Lower leg skin (tissue), 4 donors: ENCODE data around the gene PTPRT. TPM values are rescaled to one million over a fixed set of nuclear protein-coding genes. Genes with fewer than 3 reads are reported as not detected.
A peak's percentile ranks its signal among the peaks of the same experiment; 100 is the strongest.

ENCODE experiments used
- DNase-seq, 2 donors: peaks; one replicate each; pipeline ENCODE4 v3.0.0-alpha.2; 2019; ENCODE audit warnings: low spot score in 2 of 2
- H3K4me3 ChIP-seq: fragments of 200-600 bp; sonication (generic); 2 replicates; pipeline ENCODE4 v1.5.1; 2017; ENCODE audit warnings: mild to moderate bottlenecking, low read depth; ENCODE audit not compliant: poor library complexity, severe bottlenecking
- POLR2A ChIP-seq, 2 donors: fragments of 450-650 bp; IDR thresholded peaks; one replicate each; pipeline ENCODE4 v1.6.1; 2016 to 2017; ENCODE audit warnings: antibody characterized with exemption in 2 of 2, mild to moderate bottlenecking in 1 of 2, moderate library complexity in 1 of 2
- WGBS, 2 donors: methylation state at CpG; one replicate each; pipeline ENCODE4 v1.1.5; 2018; 5-methylcytosine and 5-hydroxymethylcytosine counted together
- intact Hi-C: fragments of 100-400 bp; cut with DNase I; formaldehyde crosslinking; loops from one replicate; pipeline ENCODE4 v1.15.0; 2023; ENCODE audit warnings: low total_unique reads
- total RNA-seq, 4 donors: library from RNA; depleted of rRNA; stranded (reverse); fragments of >200 nt; gene quantifications; one replicate each; pipeline ENCODE4 v1.1.0, GENCODE V29; 2016
- TF ChIP-seq, protein P1 (sequence below), 3 donors: fragments of 450-650 bp; IDR thresholded peaks; one replicate each; pipeline ENCODE4 v1.5.1; 2016; ENCODE audit warnings: antibody characterized with exemption in 3 of 3, mild to moderate bottlenecking in 3 of 3, moderate library complexity in 2 of 3

Gene PTPRT
- total RNA-seq, 4 donors from 2014 or later: 0.34 to 1.4 (median 0.95) TPM

DNA sequence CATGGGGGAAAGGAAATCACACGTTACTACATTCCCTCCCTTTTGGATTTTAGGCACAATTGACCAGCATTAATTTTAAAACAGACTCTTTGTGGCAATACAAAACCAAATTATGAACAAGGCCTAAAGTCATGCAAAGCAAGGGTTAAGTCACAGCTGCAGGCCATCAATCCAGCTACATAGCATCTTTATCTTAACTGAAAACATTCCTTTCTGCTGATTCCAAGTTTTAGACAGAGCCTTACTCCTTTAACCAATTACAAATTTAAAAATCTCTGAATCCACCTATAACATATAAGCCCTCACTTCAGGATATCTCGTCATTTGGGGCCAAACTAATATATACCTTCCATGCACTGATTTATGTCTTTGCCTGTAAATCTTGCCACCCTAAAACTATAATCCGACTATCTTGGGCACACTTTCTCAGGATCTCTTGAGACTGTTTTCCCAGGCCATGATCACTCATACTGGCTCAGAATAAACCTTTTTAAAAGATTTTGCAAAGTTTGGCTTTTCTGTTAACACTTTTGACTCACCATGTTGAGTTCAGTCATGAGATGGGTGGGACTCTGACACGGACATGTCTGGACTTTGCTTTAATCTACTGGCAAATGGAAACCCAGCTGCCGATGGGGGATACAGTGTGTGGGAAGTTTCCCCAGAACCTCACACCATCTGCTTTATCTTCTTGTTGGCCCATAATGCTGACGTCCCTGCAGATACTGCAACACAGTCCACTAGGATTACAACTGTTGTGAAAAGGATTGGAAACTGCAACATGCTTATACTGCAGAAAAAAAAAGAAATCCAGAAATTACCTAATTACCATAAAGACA, 757.0 kb downstream of the PTPRT start:
- intact Hi-C loops: no loop called here
- WGBS, 2 donors: 41 to 43% methylated on average over 6 of the region's 6 CpGs
- no peak overlapping the region for H3K4me3 ChIP-seq
- peak in 1 of 2 donors; percentile 19 for DNase-seq
- no peak for TF ChIP-seq POLR2A (IDR thresholded peaks at IDR 0.05)
- TF ChIP-seq, protein P1, sequence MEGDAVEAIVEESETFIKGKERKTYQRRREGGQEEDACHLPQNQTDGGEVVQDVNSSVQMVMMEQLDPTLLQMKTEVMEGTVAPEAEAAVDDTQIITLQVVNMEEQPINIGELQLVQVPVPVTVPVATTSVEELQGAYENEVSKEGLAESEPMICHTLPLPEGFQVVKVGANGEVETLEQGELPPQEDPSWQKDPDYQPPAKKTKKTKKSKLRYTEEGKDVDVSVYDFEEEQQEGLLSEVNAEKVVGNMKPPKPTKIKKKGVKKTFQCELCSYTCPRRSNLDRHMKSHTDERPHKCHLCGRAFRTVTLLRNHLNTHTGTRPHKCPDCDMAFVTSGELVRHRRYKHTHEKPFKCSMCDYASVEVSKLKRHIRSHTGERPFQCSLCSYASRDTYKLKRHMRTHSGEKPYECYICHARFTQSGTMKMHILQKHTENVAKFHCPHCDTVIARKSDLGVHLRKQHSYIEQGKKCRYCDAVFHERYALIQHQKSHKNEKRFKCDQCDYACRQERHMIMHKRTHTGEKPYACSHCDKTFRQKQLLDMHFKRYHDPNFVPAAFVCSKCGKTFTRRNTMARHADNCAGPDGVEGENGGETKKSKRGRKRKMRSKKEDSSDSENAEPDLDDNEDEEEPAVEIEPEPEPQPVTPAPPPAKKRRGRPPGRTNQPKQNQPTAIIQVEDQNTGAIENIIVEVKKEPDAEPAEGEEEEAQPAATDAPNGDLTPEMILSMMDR (IDR thresholded peaks at IDR 0.05): no peak

DNA sequence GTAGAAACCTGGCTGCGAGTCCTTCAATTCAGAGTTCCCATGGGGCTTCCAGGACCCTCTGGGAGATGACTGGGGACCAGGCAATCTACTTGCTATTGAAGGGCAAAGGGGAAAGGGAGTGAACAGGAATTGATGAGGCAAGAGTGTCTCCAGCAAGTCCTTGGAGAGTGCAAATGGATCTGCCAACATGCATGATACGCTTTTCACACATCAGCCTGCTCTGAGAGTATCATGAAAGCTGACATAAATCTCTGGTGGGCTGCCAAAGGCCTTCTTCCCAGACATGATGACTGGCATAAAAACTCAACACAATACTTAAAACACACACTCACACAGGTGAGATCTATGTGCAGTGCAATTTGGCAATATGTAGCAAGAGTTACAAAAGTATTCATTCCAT, 759.1 kb downstream of the PTPRT start:
- H3K4me3 ChIP-seq: no peak overlapping the region
- 87 to 90% methylated on average over 2 of the region's 2 CpGs for WGBS, 2 donors
- intact Hi-C loops: no loop called here
- TF ChIP-seq, protein P1 (IDR thresholded peaks at IDR 0.05): no peak
- no peak for TF ChIP-seq POLR2A (IDR thresholded peaks at IDR 0.05)
- no peak for DNase-seq

DNA sequence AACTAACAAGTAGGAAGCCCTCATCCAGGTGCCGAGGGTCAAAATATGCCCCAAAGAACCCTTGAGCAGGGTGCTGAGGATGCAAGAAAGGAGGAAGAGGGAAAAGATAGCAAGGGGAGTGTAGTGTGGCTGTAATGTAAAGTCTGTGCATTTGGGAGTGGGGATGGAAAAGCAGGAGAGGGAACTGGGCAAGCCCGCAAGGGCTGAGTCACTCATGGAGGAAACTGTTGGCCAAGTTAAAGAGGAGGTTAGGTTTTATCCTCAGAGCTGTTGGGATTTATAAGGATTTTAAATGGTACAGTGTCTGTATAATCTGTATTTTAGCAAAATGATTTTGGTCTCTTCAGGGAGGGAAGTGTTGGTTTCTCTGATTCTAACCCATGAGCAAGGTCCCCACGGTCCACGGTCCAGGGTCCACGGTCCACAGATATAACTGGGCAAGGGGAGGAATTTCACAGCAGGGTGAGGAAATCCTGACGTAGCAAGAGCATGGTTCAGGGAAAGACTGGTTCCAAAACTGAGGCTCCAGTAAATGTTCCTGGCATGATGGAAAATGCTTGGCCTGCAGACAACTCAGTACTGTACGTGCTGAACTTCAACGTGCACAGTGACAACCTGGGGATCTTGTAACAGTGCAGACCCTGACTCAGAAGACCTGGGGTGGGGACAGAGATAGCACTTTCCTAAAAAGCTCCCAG, 759.8 kb downstream of the PTPRT start:
- H3K4me3 ChIP-seq: no peak overlapping the region
- DNase-seq: no peak
- no peak for TF ChIP-seq POLR2A (IDR thresholded peaks at IDR 0.05)
- intact Hi-C loops: no loop called here
- WGBS, 2 donors: 66 to 70% methylated on average over 8 of the region's 8 CpGs

DNA sequence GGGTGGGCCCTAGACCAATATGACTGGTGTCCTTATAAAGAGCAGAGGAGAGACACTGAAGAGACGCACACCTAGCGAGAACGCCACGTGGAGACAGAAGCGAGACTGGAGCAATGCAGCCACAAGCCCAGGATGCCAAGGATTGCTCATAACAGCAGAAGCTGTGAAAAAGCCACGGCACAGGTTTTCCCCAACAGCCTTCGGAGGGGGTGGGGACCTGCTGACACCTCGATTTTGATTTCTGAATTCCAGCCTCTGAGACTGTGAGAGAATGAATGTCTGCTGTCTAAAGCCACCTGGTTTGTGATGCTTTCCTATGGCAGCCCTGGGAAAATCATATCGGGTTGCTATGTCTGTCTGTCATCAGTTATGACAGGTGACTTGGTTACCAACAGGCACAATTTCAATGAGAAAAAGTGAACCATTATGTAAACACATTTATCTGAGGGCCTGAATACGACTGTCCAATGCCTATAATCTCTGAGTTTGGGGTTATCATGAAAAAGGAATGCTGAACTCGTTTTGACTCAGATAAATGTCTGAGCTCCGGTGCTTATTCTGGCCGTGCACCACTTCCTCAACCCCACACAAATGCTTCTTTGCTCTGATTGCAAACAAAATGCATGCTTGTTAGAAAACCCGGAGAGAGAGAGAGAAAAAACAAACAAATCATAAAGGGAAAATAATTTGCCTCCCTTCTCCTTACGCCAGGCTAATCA, 769.7 kb downstream of the PTPRT start:
- DNase-seq: no peak
- 60 to 71% methylated on average over 15 of the region's 15 CpGs for WGBS, 2 donors
- intact Hi-C loops: no loop called here
- H3K4me3 ChIP-seq: no peak overlapping the region
- TF ChIP-seq, protein P1 (IDR thresholded peaks at IDR 0.05): no peak
- no peak for TF ChIP-seq POLR2A (IDR thresholded peaks at IDR 0.05)

DNA sequence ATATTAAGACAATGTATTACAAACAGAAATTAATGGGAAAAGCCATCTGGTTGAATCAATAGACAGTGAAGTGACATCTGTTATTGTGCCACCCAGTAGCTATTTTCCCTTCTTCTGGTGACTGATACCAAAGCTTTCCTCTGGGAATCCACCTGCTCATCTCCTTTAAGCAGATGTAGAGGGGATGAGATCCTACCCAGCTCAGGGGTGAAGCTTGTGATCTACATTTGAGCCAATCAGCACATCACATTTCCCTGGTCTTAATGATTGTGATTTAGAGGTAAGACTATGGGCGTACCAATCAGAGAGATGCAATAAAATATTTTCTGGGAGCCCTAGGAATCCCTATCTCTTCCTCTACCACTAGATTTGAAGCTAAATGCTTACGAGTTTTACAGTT, 782.9 kb downstream of the PTPRT start:
- WGBS, 2 donors: 77 to 96% methylated on average over 2 of the region's 2 CpGs
- no peak for DNase-seq
- TF ChIP-seq, protein P1 (IDR thresholded peaks at IDR 0.05): no peak
- no peak for TF ChIP-seq POLR2A (IDR thresholded peaks at IDR 0.05)
- intact Hi-C loops: no loop called here
- H3K4me3 ChIP-seq: no peak overlapping the region

DNA sequence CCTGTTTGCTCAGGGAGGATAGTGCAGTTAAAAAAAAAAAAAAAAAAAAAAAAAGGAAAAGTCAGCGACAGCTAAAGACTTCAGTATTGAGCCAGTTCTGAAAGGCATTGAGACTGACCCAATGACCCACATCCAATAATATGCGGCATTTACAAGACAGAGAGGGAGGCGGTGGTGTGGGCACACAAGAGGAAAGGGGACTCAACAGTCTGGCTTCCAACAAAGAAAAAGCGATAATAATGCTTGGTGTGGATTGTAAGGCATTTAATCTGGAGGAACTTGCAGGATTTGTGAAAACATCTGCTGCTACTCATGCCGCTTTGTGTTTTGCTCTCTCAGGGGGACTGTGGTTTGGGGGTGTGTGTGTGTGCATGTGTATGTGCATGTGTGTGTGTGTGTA, 787.3 kb downstream of the PTPRT start:
- DNase-seq: no peak
- 69 to 73% methylated on average over 5 of the region's 5 CpGs for WGBS, 2 donors
- H3K4me3 ChIP-seq: no peak overlapping the region
- intact Hi-C loops: no loop called here
- TF ChIP-seq POLR2A (IDR thresholded peaks at IDR 0.05): no peak
- TF ChIP-seq, protein P1 (IDR thresholded peaks at IDR 0.05): no peak
